IPS-11a (cell line): ENCODE data around the gene RBBP8.

Experiments
- H3K4me3 ChIP-seq: one replicate; pipeline ENCODE4 v1.5.1; 2013; ENCODE audit warnings: low read depth, low read length, control low read depth

Gene RBBP8

GRCh38 chr18:22988208-22988607 lies 55.1 kb downstream of the RBBP8 start:
- H3K4me3 ChIP-seq: no peak overlapping the region

GRCh38 chr18:22998344-22998743 lies 65.2 kb downstream of the RBBP8 start:
- no peak overlapping the region for H3K4me3 ChIP-seq

GRCh38 chr18:22999212-22999611 lies 66.1 kb downstream of the RBBP8 start:
- H3K4me3 ChIP-seq: no peak overlapping the region

- H3K4me3 ChIP-seq: no peak overlapping the region
Measured at GRCh38 chr18:22999647-23000046, 66.5 kb downstream of the RBBP8 start.

- H3K4me3 ChIP-seq: no peak overlapping the region
Measured at GRCh38 chr18:23003289-23003688, 70.2 kb downstream of the RBBP8 start.

GRCh38 chr18:23012249-23012648 lies 79.1 kb downstream of the RBBP8 start:
- no peak overlapping the region for H3K4me3 ChIP-seq

GRCh38 chr18:23020555-23021294 lies 87.6 kb downstream of the RBBP8 start:
- no peak overlapping the region for H3K4me3 ChIP-seq

- H3K4me3 ChIP-seq: no peak overlapping the region
Measured at GRCh38 chr18:23021623-23022022, 88.5 kb downstream of the RBBP8 start.

GRCh38 chr18:23032030-23032582 lies 99.0 kb downstream of the RBBP8 start:
- H3K4me3 ChIP-seq: no peak overlapping the region

- no peak overlapping the region for H3K4me3 ChIP-seq
Measured at GRCh38 chr18:23033056-23033455, 99.9 kb downstream of the RBBP8 start.

GRCh38 chr18:23036660-23037201 lies 103.6 kb downstream of the RBBP8 start:
- H3K4me3 ChIP-seq: no peak overlapping the region

- no peak overlapping the region for H3K4me3 ChIP-seq
Measured at GRCh38 chr18:23037646-23038045, 104.5 kb downstream of the RBBP8 start.

GRCh38 chr18:23038712-23039111 lies 105.6 kb downstream of the RBBP8 start:
- H3K4me3 ChIP-seq: no peak overlapping the region

GRCh38 chr18:23042133-23042532 lies 109.0 kb downstream of the RBBP8 start:
- no peak overlapping the region for H3K4me3 ChIP-seq

GRCh38 chr18:23043803-23044376 lies 110.8 kb downstream of the RBBP8 start:
- H3K4me3 ChIP-seq: no peak overlapping the region

- H3K4me3 ChIP-seq: no peak overlapping the region
Measured at GRCh38 chr18:23049698-23050373, 116.7 kb downstream of the RBBP8 start.

GRCh38 chr18:23053776-23054457 lies 120.8 kb downstream of the RBBP8 start:
- no peak overlapping the region for H3K4me3 ChIP-seq

- no peak overlapping the region for H3K4me3 ChIP-seq
Measured at GRCh38 chr18:23054553-23054952, 121.4 kb downstream of the RBBP8 start.

- no peak overlapping the region for H3K4me3 ChIP-seq
Measured at GRCh38 chr18:23056315-23056714, 123.2 kb downstream of the RBBP8 start.

- H3K4me3 ChIP-seq: no peak overlapping the region
Measured at GRCh38 chr18:23057096-23057495, 124.0 kb downstream of the RBBP8 start.
